ENCODE results near the gene HDAC4. TPM values are rescaled to one million over a fixed set of nuclear protein-coding genes. Genes with fewer than 3 reads are reported as not detected.

HDAC4 gene
- total RNA-seq, 4 donors from 2014 or later = 12.9 to 91.6 (median 39.8) TPM

DNA sequence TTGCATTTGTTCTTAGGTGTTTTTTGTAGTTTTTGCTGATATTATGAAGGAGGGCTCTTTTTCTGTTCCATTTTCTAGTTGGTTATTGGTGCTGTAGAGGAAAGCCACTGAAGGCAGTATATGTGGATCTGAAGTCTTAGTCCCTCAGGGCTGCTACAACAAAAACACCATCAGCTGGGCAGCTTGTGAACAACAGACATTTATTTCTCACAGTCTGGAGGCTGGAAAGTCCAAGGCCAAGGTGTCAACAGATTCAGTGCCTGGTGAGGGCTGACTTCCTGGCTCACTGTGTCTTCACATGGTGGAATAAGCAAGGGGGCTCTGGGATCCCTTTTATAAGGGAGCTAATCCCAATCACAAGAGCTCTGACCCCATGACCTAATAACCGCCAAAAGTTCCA lies 31.4 kb upstream of the HDAC4 start:
- no peaks in the 10 kb centered on the region for H3K36me3 ChIP-seq
- no peak for TF ChIP-seq POLR2A (IDR thresholded peaks at IDR 0.05)
- TF ChIP-seq, protein P1, sequence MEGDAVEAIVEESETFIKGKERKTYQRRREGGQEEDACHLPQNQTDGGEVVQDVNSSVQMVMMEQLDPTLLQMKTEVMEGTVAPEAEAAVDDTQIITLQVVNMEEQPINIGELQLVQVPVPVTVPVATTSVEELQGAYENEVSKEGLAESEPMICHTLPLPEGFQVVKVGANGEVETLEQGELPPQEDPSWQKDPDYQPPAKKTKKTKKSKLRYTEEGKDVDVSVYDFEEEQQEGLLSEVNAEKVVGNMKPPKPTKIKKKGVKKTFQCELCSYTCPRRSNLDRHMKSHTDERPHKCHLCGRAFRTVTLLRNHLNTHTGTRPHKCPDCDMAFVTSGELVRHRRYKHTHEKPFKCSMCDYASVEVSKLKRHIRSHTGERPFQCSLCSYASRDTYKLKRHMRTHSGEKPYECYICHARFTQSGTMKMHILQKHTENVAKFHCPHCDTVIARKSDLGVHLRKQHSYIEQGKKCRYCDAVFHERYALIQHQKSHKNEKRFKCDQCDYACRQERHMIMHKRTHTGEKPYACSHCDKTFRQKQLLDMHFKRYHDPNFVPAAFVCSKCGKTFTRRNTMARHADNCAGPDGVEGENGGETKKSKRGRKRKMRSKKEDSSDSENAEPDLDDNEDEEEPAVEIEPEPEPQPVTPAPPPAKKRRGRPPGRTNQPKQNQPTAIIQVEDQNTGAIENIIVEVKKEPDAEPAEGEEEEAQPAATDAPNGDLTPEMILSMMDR (IDR thresholded peaks at IDR 0.05) = no peak
- no peaks in the 10 kb centered on the region for H3K27me3 ChIP-seq
- no peak overlapping the region for H3K27ac ChIP-seq
- no peaks in the 10 kb centered on the region for H3K4me1 ChIP-seq
- intact Hi-C loops (cut with DNase I) = no loop called here
- H3K9me3 ChIP-seq = no peaks in the 10 kb centered on the region
- WGBS, 2 donors = 43 to 95% methylated on average over 1 of the region's 1 CpG
- no peak for DNase-seq
- H3K4me3 ChIP-seq (replicated peaks in 1 of 3) = no peak overlapping the region

DNA sequence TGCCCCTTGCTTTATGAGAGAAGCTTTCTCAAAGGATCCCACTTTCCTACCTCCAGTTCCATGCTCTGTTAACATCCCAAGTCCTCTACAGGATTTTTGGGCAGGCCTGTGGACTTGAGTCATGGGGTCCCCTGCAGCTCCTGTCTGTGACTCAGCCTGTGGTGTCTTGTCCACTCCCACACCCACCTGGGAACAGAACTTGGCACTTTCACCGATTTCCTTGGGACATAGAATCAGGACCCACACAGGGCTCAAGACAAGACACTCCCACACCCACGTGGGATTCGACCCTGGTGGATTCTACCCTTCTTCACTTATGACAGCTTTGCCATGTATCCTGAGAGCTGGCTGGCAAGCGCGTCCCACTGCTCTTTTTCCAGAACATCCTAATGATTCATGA lies 30.7 kb upstream of the HDAC4 start:
- Histone ChIP-seq H3K4me1 (no peaks in the 10 kb centered on the region), H3K9me3 (no peaks in the 10 kb centered on the region), H3K27ac (no peak overlapping the region), H3K27me3 (no peaks in the 10 kb centered on the region), H3K36me3 (no peaks in the 10 kb centered on the region), H3K4me3 (replicated peaks in 1 of 3) (no peak overlapping the region)
- no peak for DNase-seq
- TF ChIP-seq, protein P1 (IDR thresholded peaks at IDR 0.05) = no peak
- no peak for TF ChIP-seq POLR2A (IDR thresholded peaks at IDR 0.05)
- intact Hi-C loops (cut with DNase I) = no loop called here
- 85 to 88% methylated on average over 5 of the region's 5 CpGs for WGBS, 2 donors

DNA sequence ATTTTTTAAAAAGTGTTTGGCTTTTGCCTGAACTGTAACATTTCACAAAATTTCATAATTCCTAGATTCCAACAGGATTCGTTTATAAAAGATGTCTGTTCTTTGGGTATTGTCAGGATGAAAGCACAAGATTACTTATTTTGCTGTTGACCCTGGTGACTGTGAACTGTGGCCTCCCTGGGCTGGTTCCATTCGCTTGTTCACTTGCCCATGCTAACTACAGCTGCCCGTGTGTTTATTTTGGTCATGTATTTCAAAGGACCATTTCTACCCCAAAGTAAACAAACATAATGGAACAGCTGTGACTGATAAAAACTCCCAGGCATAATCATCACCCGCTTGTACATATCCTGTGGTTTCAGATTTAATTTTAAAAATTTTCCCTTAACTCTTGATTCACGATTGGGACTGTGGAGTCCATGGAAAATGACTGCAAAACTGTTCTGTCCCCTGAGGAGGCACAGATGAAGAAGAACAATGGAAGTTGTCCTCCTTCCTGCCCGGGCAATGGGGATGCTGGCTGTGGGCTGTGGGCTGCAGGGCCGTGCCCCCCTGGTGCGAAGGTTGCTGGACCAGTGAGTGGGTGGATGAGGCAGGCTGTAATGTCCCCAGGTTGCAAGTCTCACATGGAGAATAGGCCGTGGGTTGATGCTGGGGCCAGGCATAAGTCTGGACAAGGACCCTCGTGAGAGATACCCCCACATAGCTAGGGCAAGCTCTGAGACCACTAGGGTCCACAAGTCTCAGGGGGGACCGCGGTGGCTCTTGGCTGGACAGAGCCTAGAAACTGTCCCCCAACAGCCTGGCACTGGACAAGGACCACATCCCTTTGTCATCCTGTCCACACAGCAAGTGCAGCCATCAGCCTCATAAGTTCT lies 28.9 kb upstream of the HDAC4 start:
- Histone ChIP-seq H3K27ac (no peak overlapping the region), H3K9me3 (no peaks in the 10 kb centered on the region), H3K27me3 (no peaks in the 10 kb centered on the region), H3K36me3 (no peaks in the 10 kb centered on the region), H3K4me3 (replicated peaks in 1 of 3) (no peak overlapping the region), H3K4me1 (no peaks in the 10 kb centered on the region)
- 74 to 82% methylated on average over 10 to 11 of the region's 12 CpGs for WGBS, 2 donors
- no peak for DNase-seq
- TF ChIP-seq, protein P1 (IDR thresholded peaks at IDR 0.05) = no peak
- no peak for TF ChIP-seq POLR2A (IDR thresholded peaks at IDR 0.05)
- intact Hi-C loops (cut with DNase I) = no loop called here

DNA sequence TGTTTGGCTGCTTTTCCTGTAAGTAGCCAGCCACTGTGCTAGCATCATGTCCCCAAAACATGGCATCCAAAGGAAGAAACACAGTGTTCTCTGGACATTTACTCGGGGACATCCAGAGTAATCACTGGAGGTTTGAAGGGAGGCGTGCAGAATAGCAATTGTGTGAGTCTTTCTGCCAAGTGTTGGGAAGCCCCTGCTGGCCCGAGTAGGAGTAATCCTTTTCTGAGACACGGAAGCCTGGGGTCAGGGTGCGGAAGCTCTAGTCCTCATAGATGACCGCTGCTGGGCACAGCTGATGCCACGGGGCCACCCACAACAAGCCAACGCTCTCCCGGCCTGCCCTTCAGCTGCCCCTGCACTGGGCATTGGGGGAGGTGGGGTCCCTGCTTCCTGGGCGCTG lies 24.8 kb upstream of the HDAC4 start:
- no peaks in the 10 kb centered on the region for H3K36me3 ChIP-seq
- TF ChIP-seq, protein P1 (IDR thresholded peaks at IDR 0.05) = no peak
- TF ChIP-seq POLR2A (IDR thresholded peaks at IDR 0.05) = no peak
- no peaks in the 10 kb centered on the region for H3K27me3 ChIP-seq
- H3K27ac ChIP-seq = no peak overlapping the region
- WGBS, 2 donors = 74 to 75% methylated on average over 9 to 10 of the region's 10 CpGs
- no peaks in the 10 kb centered on the region for H3K9me3 ChIP-seq
- intact Hi-C loops (cut with DNase I) = no loop called here
- H3K4me3 ChIP-seq (replicated peaks in 1 of 3) = no peak overlapping the region
- no peak for DNase-seq
- H3K4me1 ChIP-seq = no peaks in the 10 kb centered on the region

DNA sequence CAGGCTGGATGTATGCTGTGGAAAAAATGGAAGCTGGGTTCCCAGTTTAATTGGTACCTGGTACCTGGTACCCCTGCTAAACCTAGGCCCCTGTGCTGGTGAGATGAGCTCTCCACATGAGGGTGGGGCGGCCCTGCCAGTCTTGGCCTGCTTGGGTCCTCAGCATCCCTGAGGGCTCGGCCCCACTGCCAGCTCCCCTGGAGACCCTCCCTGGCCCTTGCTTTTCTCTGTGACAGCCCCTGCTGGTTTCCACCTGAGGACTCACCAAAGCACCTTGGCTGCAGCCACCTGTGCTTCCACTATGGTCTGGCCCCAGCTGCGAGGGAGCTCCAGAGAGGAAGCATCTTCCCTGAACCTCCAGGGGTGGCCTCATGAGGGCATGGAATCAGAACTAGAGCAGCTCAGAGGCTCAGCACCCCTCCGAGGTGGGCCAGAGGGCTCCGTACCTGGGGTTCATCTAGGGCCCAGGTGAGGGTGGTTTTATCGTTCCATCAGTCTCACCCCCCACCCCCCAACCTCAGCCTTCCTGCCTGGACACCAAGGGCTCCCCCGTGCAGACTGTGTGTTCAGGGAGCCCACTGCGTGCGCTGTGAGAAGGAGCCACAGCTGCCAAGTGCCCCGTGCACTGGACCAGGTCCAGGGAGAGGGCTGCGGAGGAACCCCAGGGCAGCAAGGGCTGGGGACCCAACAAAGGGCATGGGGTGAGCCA lies 23.7 kb upstream of the HDAC4 start:
- Histone ChIP-seq H3K27me3 (no peaks in the 10 kb centered on the region), H3K4me1 (no peaks in the 10 kb centered on the region), H3K36me3 (no peaks in the 10 kb centered on the region), H3K9me3 (no peaks in the 10 kb centered on the region), H3K4me3 (replicated peaks in 1 of 3) (no peak overlapping the region), H3K27ac (no peak overlapping the region)
- intact Hi-C loops (cut with DNase I) = no loop called here
- DNase-seq = no peak
- TF ChIP-seq POLR2A (IDR thresholded peaks at IDR 0.05) = no peak
- TF ChIP-seq, protein P1 (IDR thresholded peaks at IDR 0.05) = no peak
- WGBS, 2 donors = 75 to 82% methylated on average over 9 to 10 of the region's 11 CpGs
